Endothelial cell of umbilical vein (primary cell): ENCODE results near the gene WDR37. TPM values are rescaled to one million over a fixed set of nuclear protein-coding genes. Genes with fewer than 3 reads are reported as not detected.

Experiments used
- BruUV-seq: library from RNA; stranded (reverse); fragments of 400-500 nt; replicated peaks from 2 replicates; lab custom pipeline; 2021; lab: Mats Ljungman, UMichigan
- CTCF ChIA-PET: fragments of 300-600, 350-600 bp; sonication (Branson Sonifier 250); formaldehyde crosslinking; loops from one replicate; lab custom pipeline; 2021; ENCODE audit warnings: antibody characterized with exemption, inconsistent platforms; lab: Charles Lee
- POLR2A ChIA-PET: fragments of 300-600, 350-600 bp; sonication (Branson Sonifier 250); formaldehyde crosslinking; loops from one replicate; lab custom pipeline; 2021; ENCODE audit warnings: antibody characterized with exemption, inconsistent platforms; lab: Charles Lee
- DNase-seq: peaks from one replicate; pipeline ENCODE4 v3.0.0-alpha.2; 2011; ENCODE audit warnings: low read depth, low spot score
- FAIRE-seq: peaks from 2 replicates; lab custom pipeline; 2011; peaks lifted over from hg19 to GRCh38; lab: Jason Lieb, UNC
- H2AFZ ChIP-seq: 2 replicates; pipeline ENCODE4 v1.6.0; 2012; ENCODE audit warnings: low read depth, low read length, control low read depth, inconsistent platforms
- H3K27ac ChIP-seq: 2 replicates; pipeline ENCODE4 v1.5.1; 2011; ENCODE audit warnings: low read depth, mild to moderate bottlenecking, control low read depth, low read length, moderate library complexity; ENCODE audit not compliant: insufficient read depth
- H3K27me3 ChIP-seq, 2 experiments: 2 replicates each; pipeline versions ENCODE4 v1.6.0 to v1.6.1; 2011; ENCODE audit warnings: low read length in 2 of 2, mixed read lengths in 1 of 2; ENCODE audit not compliant: control insufficient read depth in 2 of 2, insufficient read depth in 2 of 2
- H3K36me3 ChIP-seq, 2 experiments: 2 replicates in 1 of 2; 3 replicates in 1 of 2; pipeline ENCODE4 v1.5.1; 2011; ENCODE audit warnings: low read length in 2 of 2, mild to moderate bottlenecking in 1 of 2, moderate library complexity in 1 of 2; ENCODE audit not compliant: control insufficient read depth in 2 of 2, insufficient read depth in 2 of 2; ENCODE audit errors: extremely low read depth in 1 of 2
- H3K4me1 ChIP-seq: 3 replicates; pipeline ENCODE4 v1.5.1; 2011; ENCODE audit warnings: mild to moderate bottlenecking, low read length; ENCODE audit not compliant: control insufficient read depth, insufficient read depth; ENCODE audit errors: extremely low read depth
- H3K4me2 ChIP-seq: 2 replicates; pipeline ENCODE4 v1.6.1; 2011; ENCODE audit warnings: low read length, control low read depth, mixed read lengths; ENCODE audit not compliant: insufficient read depth
- H3K4me3 ChIP-seq, 3 experiments: fragments of 200-600 bp in 1 of 3; sonication (generic), shearing (Covaris generic) in 1 of 3; replicated peaks in 1 of 3; 2 replicates each; pipeline ENCODE4 v1.5.1; 2011 to 2016; ENCODE audit warnings: control low read depth in 3 of 3, low read length in 3 of 3, mild to moderate bottlenecking in 2 of 3, inconsistent platforms in 1 of 3, low read depth in 1 of 3, moderate library complexity in 1 of 3; ENCODE audit not compliant: insufficient read depth in 1 of 3
- H3K79me2 ChIP-seq: 2 replicates; pipeline ENCODE4 v1.6.0; 2012; ENCODE audit warnings: low read length, inconsistent platforms; ENCODE audit not compliant: control insufficient read depth, insufficient read depth
- H3K9ac ChIP-seq: replicated peaks from 2 replicates; pipeline ENCODE3; 2011; ENCODE audit warnings: low read length, control low read depth; ENCODE audit not compliant: insufficient read depth; ENCODE audit errors: extremely low read depth
- H3K9me1 ChIP-seq: replicated peaks from 3 replicates; pipeline ENCODE4 v1.6.0; 2011; ENCODE audit warnings: mild to moderate bottlenecking, low read length; ENCODE audit not compliant: control insufficient read depth, insufficient read depth; ENCODE audit errors: extremely low read depth
- H3K9me3 ChIP-seq: replicated peaks from 2 replicates; pipeline ENCODE4 v1.5.1; 2012; ENCODE audit warnings: low read length, inconsistent platforms; ENCODE audit not compliant: control insufficient read depth, insufficient read depth
- H4K20me1 ChIP-seq: replicated peaks from 2 replicates; pipeline ENCODE3; 2011; ENCODE audit warnings: mild to moderate bottlenecking, low read length; ENCODE audit not compliant: control insufficient read depth, insufficient read depth; ENCODE audit errors: extremely low read depth
- EZH2 ChIP-seq: IDR thresholded peaks from 2 replicates; pipeline ENCODE4 v1.6.1; 2012; ENCODE audit warnings: borderline replicate concordance, low read depth, mild to moderate bottlenecking, moderate library complexity, low read length, inconsistent platforms; ENCODE audit not compliant: severe bottlenecking
- FOS ChIP-seq: IDR thresholded peaks from 2 replicates; pipeline ENCODE4 v1.6.1; 2011; ENCODE audit warnings: mild to moderate bottlenecking, low read length, moderate library complexity, borderline replicate concordance; ENCODE audit not compliant: insufficient read depth
- MYC ChIP-seq: IDR thresholded peaks from one replicate; pipeline ENCODE4 v1.6.1; 2011; ENCODE audit warnings: mild to moderate bottlenecking, low read depth, low read length
- POLR2A ChIP-seq: IDR thresholded peaks from 2 replicates; pipeline ENCODE4 v1.6.1; 2012; ENCODE audit warnings: low read depth, mild to moderate bottlenecking, control low read depth, low read length
- POLR2AphosphoS5 ChIP-seq: IDR thresholded peaks from 2 replicates; pipeline ENCODE4 v1.6.1; 2012; ENCODE audit warnings: low read depth, mild to moderate bottlenecking, control low read depth, low read length, moderate library complexity; ENCODE audit not compliant: insufficient read depth
- dilution Hi-C: fragments of 300-500 bp; cut with MboI; formaldehyde crosslinking; loops from one replicate; pipeline ENCODE4 v1.15.0; 2019; ENCODE audit warnings: low sequenced_read_pairs; ENCODE audit not compliant: extremely low pct_ligation_motif_present
- intact Hi-C: fragments of 100-400 bp; cut with micrococcal nuclease; formaldehyde crosslinking; loops from one replicate; pipeline ENCODE4 v1.10.0; 2022
- polyA plus RNA-seq, 4 experiments: library from polyadenylated mRNA; depleted of rRNA in 3 of 4; stranded (reverse) in 3 of 4; unstranded in 1 of 4; fragments of >200 nt; gene quantifications; 2 replicates each; pipeline versions ENCODE4 v1.2.1 to v1.2.3, GENCODE V29; 2011 to 2012; ENCODE audit warnings: missing spikeins in 1 of 4
- total RNA-seq: library from RNA; stranded (reverse); gene quantifications from 2 replicates; pipeline ENCODE4 v1.2.3, GENCODE V29; 2021
- TF ChIP-seq, protein P1 (sequence below), 2 donors: IDR thresholded peaks; 1 replicate in 1 of 2; 2 replicates in 1 of 2; pipeline ENCODE4 v1.5.1; 2011; ENCODE audit warnings: low read length in 2 of 2, mild to moderate bottlenecking in 2 of 2, moderate library complexity in 2 of 2, control low read depth in 1 of 2, inconsistent platforms in 1 of 2, low read depth in 1 of 2; ENCODE audit not compliant: insufficient read depth in 1 of 2; ENCODE audit errors: extremely low read depth in 1 of 2
- TF ChIP-seq, protein P2 (sequence below): IDR thresholded peaks from 2 replicates; pipeline ENCODE4 v1.6.1; 2011; ENCODE audit not compliant: insufficient read depth, insufficient read length

The WDR37 gene
- total and polyA plus RNA-seq, 2 donors (not counting 3 experiments of a cell fraction or from before 2014, with no cell fraction given), result 21.7 to 25.5 TPM

GRCh38 chr10:1157615-1157933 lies 101.4 kb downstream of the WDR37 start:
- Histone ChIP-seq H3K9me1 (no peaks in the 10 kb centered on the region), H3K4me2 (no peak overlapping the region), H3K9ac (no peak overlapping the region), H4K20me1 (no peaks in the 10 kb centered on the region), H2AFZ (no peak overlapping the region), H3K79me2 (no peaks in the 10 kb centered on the region), H3K9me3 (no peaks in the 10 kb centered on the region), H3K36me3 (no peaks in the 10 kb centered on the region), H3K4me3 (no peak overlapping the region), H3K4me1 (no peaks in the 10 kb centered on the region), H3K27me3 (no peaks in the 10 kb centered on the region), H3K27ac (no peak overlapping the region)
- CTCF ChIA-PET, result no interaction called here
- no TSS peak for BruUV-seq
- POLR2A ChIA-PET, result no interaction called here
- FAIRE-seq (no peak), DNase-seq (no peak)
- intact Hi-C loops (no loop called here), dilution Hi-C loops (no loop called here)
- TF ChIP-seq, protein P1, sequence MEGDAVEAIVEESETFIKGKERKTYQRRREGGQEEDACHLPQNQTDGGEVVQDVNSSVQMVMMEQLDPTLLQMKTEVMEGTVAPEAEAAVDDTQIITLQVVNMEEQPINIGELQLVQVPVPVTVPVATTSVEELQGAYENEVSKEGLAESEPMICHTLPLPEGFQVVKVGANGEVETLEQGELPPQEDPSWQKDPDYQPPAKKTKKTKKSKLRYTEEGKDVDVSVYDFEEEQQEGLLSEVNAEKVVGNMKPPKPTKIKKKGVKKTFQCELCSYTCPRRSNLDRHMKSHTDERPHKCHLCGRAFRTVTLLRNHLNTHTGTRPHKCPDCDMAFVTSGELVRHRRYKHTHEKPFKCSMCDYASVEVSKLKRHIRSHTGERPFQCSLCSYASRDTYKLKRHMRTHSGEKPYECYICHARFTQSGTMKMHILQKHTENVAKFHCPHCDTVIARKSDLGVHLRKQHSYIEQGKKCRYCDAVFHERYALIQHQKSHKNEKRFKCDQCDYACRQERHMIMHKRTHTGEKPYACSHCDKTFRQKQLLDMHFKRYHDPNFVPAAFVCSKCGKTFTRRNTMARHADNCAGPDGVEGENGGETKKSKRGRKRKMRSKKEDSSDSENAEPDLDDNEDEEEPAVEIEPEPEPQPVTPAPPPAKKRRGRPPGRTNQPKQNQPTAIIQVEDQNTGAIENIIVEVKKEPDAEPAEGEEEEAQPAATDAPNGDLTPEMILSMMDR (IDR thresholded peaks at IDR 0.05; ENCODE audit: extremely low read depth in 1 of 2, insufficient read depth in 1 of 2, low read depth in 1 of 2, low read length in 2 of 2), result no peak
- TF ChIP-seq, protein P2, sequence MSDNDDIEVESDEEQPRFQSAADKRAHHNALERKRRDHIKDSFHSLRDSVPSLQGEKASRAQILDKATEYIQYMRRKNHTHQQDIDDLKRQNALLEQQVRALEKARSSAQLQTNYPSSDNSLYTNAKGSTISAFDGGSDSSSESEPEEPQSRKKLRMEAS, result no peak

GRCh38 chr10:1158066-1158465 lies 101.9 kb downstream of the WDR37 start:
- Histone ChIP-seq H3K27me3 (no peaks in the 10 kb centered on the region), H2AFZ (no peak overlapping the region), H3K4me3 (no peak overlapping the region), H3K4me1 (no peaks in the 10 kb centered on the region), H3K9ac (no peak overlapping the region), H4K20me1 (no peaks in the 10 kb centered on the region), H3K36me3 (no peaks in the 10 kb centered on the region), H3K9me3 (no peaks in the 10 kb centered on the region), H3K79me2 (no peaks in the 10 kb centered on the region), H3K9me1 (no peaks in the 10 kb centered on the region), H3K4me2 (no peak overlapping the region), H3K27ac (no peak overlapping the region)
- CTCF ChIA-PET, result no interaction called here
- TF ChIP-seq, protein P1 (IDR thresholded peaks at IDR 0.05; ENCODE audit: extremely low read depth in 1 of 2, insufficient read depth in 1 of 2, low read depth in 1 of 2, low read length in 2 of 2), result no peak
- TF ChIP-seq FOS (no peak), POLR2A (no peak), EZH2 (no peak), MYC (no peak), POLR2AphosphoS5 (no peak)
- TF ChIP-seq, protein P2, result no peak
- no TSS peak for BruUV-seq
- dilution Hi-C loops, result no loop called here
- POLR2A ChIA-PET, result no interaction called here
- DNase-seq (no peak), FAIRE-seq (no peak)
- intact Hi-C loops, result no loop called here
